CD4-positive, alpha-beta T cell treated with Interleukin-12 subunit alpha and Interleukin-12 subunit beta, for 1 hour (primary cell): ENCODE data around the gene KCNJ4.

Experiments
- DNase-seq: peaks from one replicate; pipeline ENCODE4 v3.0.0-alpha.2; 2020

Gene KCNJ4

GRCh38 chr22:38429499-38430068 lies 25.4 kb downstream of the KCNJ4 start:
- no peak for DNase-seq

GRCh38 chr22:38428714-38429113 lies 26.3 kb downstream of the KCNJ4 start:
- DNase-seq, result no peak

GRCh38 chr22:38427940-38428339 lies 27.1 kb downstream of the KCNJ4 start:
- no peak for DNase-seq

GRCh38 chr22:38427465-38427864 lies 27.5 kb downstream of the KCNJ4 start:
- no peak for DNase-seq

- DNase-seq, result no peak
Observed at GRCh38 chr22:38426628-38427027, 28.4 kb downstream of the KCNJ4 start.

- no peak for DNase-seq
Observed at GRCh38 chr22:38424525-38425080, 30.4 kb downstream of the KCNJ4 start.

- no peak for DNase-seq
Observed at GRCh38 chr22:38423512-38424503, 31.2 kb downstream of the KCNJ4 start.

GRCh38 chr22:38422611-38423511 lies 32.1 kb downstream of the KCNJ4 start:
- no peak for DNase-seq

GRCh38 chr22:38420734-38421133 lies 34.3 kb downstream of the KCNJ4 start:
- no peak for DNase-seq

GRCh38 chr22:38419858-38420160 lies 35.2 kb downstream of the KCNJ4 start:
- no peak for DNase-seq

GRCh38 chr22:38419121-38419857 lies 35.7 kb downstream of the KCNJ4 start:
- DNase-seq, result no peak

- no peak for DNase-seq
Observed at GRCh38 chr22:38418589-38418988, 36.4 kb downstream of the KCNJ4 start.

GRCh38 chr22:38417252-38418060 lies 37.5 kb downstream of the KCNJ4 start:
- no peak for DNase-seq

GRCh38 chr22:38416621-38417251 lies 38.3 kb downstream of the KCNJ4 start:
- DNase-seq, result no peak

GRCh38 chr22:38415561-38416321 lies 39.3 kb downstream of the KCNJ4 start:
- no peak for DNase-seq

GRCh38 chr22:38415046-38415445 lies 40.0 kb downstream of the KCNJ4 start:
- DNase-seq, result no peak

GRCh38 chr22:38414009-38414395 lies 41.0 kb downstream of the KCNJ4 start:
- DNase-seq, result no peak

GRCh38 chr22:38413085-38414008 lies 41.7 kb downstream of the KCNJ4 start:
- no peak for DNase-seq
